Large intestine (tissue), 3 donors: ENCODE data around the gene R3HDM2. TPM values are rescaled to one million over a fixed set of nuclear protein-coding genes. Genes with fewer than 3 reads are reported as not detected.

ENCODE experiments used
- DNase-seq, 2 donors: peaks; one replicate each; pipeline versions ENCODE4 v3.0.0 to v3.0.0-alpha.2; 2013
- H3K27ac ChIP-seq: one replicate; pipeline ENCODE4 v1.5.1; 2013; ENCODE audit warnings: low read length
- H3K27me3 ChIP-seq: 2 replicates; pipeline ENCODE4 v1.6.1; 2013; ENCODE audit warnings: low read length; ENCODE audit not compliant: control insufficient read depth, insufficient read depth
- H3K36me3 ChIP-seq: 2 replicates; pipeline ENCODE4 v1.6.1; 2013; ENCODE audit warnings: low read length; ENCODE audit not compliant: control insufficient read depth, insufficient read depth
- H3K4me1 ChIP-seq: one replicate; pipeline ENCODE4 v1.6.1; 2013; ENCODE audit warnings: low read length; ENCODE audit not compliant: control insufficient read depth, insufficient read depth
- H3K4me3 ChIP-seq: one replicate; pipeline ENCODE4 v1.5.1; 2013; ENCODE audit warnings: low read length
- H3K9me3 ChIP-seq: one replicate; pipeline ENCODE4 v1.6.1; 2013; ENCODE audit warnings: mild to moderate bottlenecking, low read depth, low read length, moderate library complexity; ENCODE audit not compliant: control insufficient read depth
- WGBS: methylation state at CpG from one replicate; pipeline ENCODE4 v1.1.5; 2013; ENCODE audit warnings: low lambda C conversion rate; ENCODE audit not compliant: insufficient coverage; 5-methylcytosine and 5-hydroxymethylcytosine counted together
- polyA plus RNA-seq: library from polyadenylated mRNA; unstranded; fragments of 120-200 nt; gene quantifications from one replicate; pipeline ENCODE4 v1.2.1, GENCODE V29; 2013

The R3HDM2 gene
- polyA plus RNA-seq, 1 donor, result 64.2 TPM

GRCh38 chr12:57208631-57209282 is 222.1 kb downstream of the R3HDM2 start:
- Histone ChIP-seq H3K9me3 (no peaks in the 10 kb centered on the region), H3K36me3 (peaks cover 86% of the 10 kb centered on the region), H3K4me1 (no peaks in the 10 kb centered on the region), H3K27ac (no peak overlapping the region), H3K27me3 (peaks cover under 1% of the 10 kb centered on the region), H3K4me3 (no peak overlapping the region)
- no peak for DNase-seq
- WGBS, result 80% methylated on average over 1 of the region's 22 CpGs

GRCh38 chr12:57207731-57208630 is 222.9 kb downstream of the R3HDM2 start:
- Histone ChIP-seq H3K9me3 (no peaks in the 10 kb centered on the region), H3K27ac (no peak overlapping the region), H3K36me3 (peaks cover 93% of the 10 kb centered on the region), H3K27me3 (no peaks in the 10 kb centered on the region), H3K4me3 (no peak overlapping the region), H3K4me1 (no peaks in the 10 kb centered on the region)
- no peak for DNase-seq
- no CpG with 5 or more reads among the region's 29 CpGs for WGBS

- Histone ChIP-seq H3K36me3 (peaks cover 94% of the 10 kb centered on the region), H3K9me3 (no peaks in the 10 kb centered on the region), H3K4me3 (no peak overlapping the region), H3K27me3 (no peaks in the 10 kb centered on the region), H3K27ac (no peak overlapping the region), H3K4me1 (no peaks in the 10 kb centered on the region)
- DNase-seq, result no peak
- WGBS, result no CpG with 5 or more reads among the region's 7 CpGs
Measured at GRCh38 chr12:57205931-57206330, 224.9 kb downstream of the R3HDM2 start.

- Histone ChIP-seq H3K27ac (no peak overlapping the region), H3K27me3 (no peaks in the 10 kb centered on the region), H3K9me3 (no peaks in the 10 kb centered on the region), H3K4me3 (no peak overlapping the region), H3K36me3 (peaks cover 92% of the 10 kb centered on the region), H3K4me1 (no peaks in the 10 kb centered on the region)
- DNase-seq, result no peak
- no CpG with 5 or more reads among the region's 26 CpGs for WGBS
Measured at GRCh38 chr12:57205186-57205585, 225.7 kb downstream of the R3HDM2 start.

- no peak for DNase-seq
- no peaks in the 10 kb centered on the region for H3K27me3 ChIP-seq
- WGBS, result no CpG with 5 or more reads among the region's 19 CpGs
- no peaks in the 10 kb centered on the region for H3K9me3 ChIP-seq
- no peaks in the 10 kb centered on the region for H3K4me1 ChIP-seq
- peaks cover 92% of the 10 kb centered on the region for H3K36me3 ChIP-seq
- H3K4me3 ChIP-seq, result no peak overlapping the region
- H3K27ac ChIP-seq, result no peak overlapping the region
Measured at GRCh38 chr12:57204454-57204853, 226.4 kb downstream of the R3HDM2 start.

DNA sequence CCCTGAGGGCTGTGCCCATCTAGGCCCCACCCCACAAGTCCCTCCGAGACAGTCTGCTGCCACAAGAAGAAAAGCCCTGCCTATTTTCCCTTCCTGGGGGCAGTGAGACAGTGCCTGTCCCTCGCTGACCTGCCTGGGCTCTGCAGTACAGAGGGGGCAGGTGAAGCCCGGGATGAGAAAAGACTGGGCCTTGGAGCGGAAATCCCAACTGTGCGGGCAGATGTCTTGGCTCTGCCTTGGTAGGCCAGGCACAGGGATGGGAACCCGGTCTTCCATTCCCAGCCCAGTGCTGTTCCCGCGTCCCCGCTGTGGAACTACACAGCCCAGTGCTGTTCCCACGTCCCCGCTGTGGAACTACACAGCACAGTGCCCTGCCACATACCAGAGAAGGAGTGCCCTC is 227.1 kb downstream of the R3HDM2 start:
- H3K27ac ChIP-seq, result no peak overlapping the region
- no peak for DNase-seq
- H3K9me3 ChIP-seq, result no peaks in the 10 kb centered on the region
- H3K4me3 ChIP-seq, result no peak overlapping the region
- H3K36me3 ChIP-seq, result peaks cover 92% of the 10 kb centered on the region
- WGBS, result no CpG with 5 or more reads among the region's 11 CpGs
- H3K4me1 ChIP-seq, result no peaks in the 10 kb centered on the region
- no peaks in the 10 kb centered on the region for H3K27me3 ChIP-seq

Other genes with a start within 250 kb of the R3HDM2 start
- 0.91 TPM for gene NXPH4, start 214.2 kb downstream of the R3HDM2 start, polyA plus RNA-seq
- gene SHMT2, start 201.3 kb downstream of the R3HDM2 start, polyA plus RNA-seq, result 66.3 TPM
- 4.0 TPM for gene STAC3, start 179.9 kb downstream of the R3HDM2 start, polyA plus RNA-seq
- gene INHBC, start 3.7 kb upstream of the R3HDM2 start, polyA plus RNA-seq, result 0.40 TPM
- 0.28 TPM for gene INHBE, start 24.3 kb upstream of the R3HDM2 start, polyA plus RNA-seq
- 7.3 TPM for gene GLI1, start 28.7 kb upstream of the R3HDM2 start, polyA plus RNA-seq
- gene ARHGAP9, start 48.8 kb upstream of the R3HDM2 start, polyA plus RNA-seq, result 16.1 TPM
- gene MARS1, start 57.0 kb upstream of the R3HDM2 start, polyA plus RNA-seq, result 81.9 TPM
- gene DDIT3, start 89.5 kb upstream of the R3HDM2 start, polyA plus RNA-seq, result 39.9 TPM
- gene MBD6, start 91.8 kb upstream of the R3HDM2 start, polyA plus RNA-seq, result 67.7 TPM
- gene DCTN2, start 116.1 kb upstream of the R3HDM2 start, polyA plus RNA-seq, result 136 TPM
- gene KIF5A, start 119.0 kb upstream of the R3HDM2 start, polyA plus RNA-seq, result 12.3 TPM
- 26.0 TPM for gene PIP4K2C, start 160.1 kb upstream of the R3HDM2 start, polyA plus RNA-seq
- gene DTX3, start 173.8 kb upstream of the R3HDM2 start, polyA plus RNA-seq, result 25.9 TPM
- gene ARHGEF25, start 180.4 kb upstream of the R3HDM2 start, polyA plus RNA-seq, result 17.8 TPM
- gene B4GALNT1, start 202.2 kb upstream of the R3HDM2 start, polyA plus RNA-seq, result 2.4 TPM